HG03457 (cell line): ENCODE results near the gene GON4L.
"Not testable (repeated sequence)": the region's sequence is repeated elsewhere in the genome, so short reads cannot be mapped to it uniquely, and the experiment has no call there.

Source experiments
- ATAC-seq: cut with Tn5 transposase; IDR thresholded peaks from one replicate; pipeline ENCODE4 v1.9.1; 2021; ENCODE audit warnings: moderate number of reproducible peaks; ENCODE audit not compliant: unreplicated experiment

The GON4L gene, protein sequence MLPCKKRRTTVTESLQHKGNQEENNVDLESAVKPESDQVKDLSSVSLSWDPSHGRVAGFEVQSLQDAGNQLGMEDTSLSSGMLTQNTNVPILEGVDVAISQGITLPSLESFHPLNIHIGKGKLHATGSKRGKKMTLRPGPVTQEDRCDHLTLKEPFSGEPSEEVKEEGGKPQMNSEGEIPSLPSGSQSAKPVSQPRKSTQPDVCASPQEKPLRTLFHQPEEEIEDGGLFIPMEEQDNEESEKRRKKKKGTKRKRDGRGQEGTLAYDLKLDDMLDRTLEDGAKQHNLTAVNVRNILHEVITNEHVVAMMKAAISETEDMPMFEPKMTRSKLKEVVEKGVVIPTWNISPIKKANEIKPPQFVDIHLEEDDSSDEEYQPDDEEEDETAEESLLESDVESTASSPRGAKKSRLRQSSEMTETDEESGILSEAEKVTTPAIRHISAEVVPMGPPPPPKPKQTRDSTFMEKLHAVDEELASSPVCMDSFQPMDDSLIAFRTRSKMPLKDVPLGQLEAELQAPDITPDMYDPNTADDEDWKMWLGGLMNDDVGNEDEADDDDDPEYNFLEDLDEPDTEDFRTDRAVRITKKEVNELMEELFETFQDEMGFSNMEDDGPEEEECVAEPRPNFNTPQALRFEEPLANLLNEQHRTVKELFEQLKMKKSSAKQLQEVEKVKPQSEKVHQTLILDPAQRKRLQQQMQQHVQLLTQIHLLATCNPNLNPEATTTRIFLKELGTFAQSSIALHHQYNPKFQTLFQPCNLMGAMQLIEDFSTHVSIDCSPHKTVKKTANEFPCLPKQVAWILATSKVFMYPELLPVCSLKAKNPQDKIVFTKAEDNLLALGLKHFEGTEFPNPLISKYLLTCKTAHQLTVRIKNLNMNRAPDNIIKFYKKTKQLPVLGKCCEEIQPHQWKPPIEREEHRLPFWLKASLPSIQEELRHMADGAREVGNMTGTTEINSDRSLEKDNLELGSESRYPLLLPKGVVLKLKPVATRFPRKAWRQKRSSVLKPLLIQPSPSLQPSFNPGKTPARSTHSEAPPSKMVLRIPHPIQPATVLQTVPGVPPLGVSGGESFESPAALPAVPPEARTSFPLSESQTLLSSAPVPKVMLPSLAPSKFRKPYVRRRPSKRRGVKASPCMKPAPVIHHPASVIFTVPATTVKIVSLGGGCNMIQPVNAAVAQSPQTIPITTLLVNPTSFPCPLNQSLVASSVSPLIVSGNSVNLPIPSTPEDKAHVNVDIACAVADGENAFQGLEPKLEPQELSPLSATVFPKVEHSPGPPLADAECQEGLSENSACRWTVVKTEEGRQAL (N-terminal part only)

DNA sequence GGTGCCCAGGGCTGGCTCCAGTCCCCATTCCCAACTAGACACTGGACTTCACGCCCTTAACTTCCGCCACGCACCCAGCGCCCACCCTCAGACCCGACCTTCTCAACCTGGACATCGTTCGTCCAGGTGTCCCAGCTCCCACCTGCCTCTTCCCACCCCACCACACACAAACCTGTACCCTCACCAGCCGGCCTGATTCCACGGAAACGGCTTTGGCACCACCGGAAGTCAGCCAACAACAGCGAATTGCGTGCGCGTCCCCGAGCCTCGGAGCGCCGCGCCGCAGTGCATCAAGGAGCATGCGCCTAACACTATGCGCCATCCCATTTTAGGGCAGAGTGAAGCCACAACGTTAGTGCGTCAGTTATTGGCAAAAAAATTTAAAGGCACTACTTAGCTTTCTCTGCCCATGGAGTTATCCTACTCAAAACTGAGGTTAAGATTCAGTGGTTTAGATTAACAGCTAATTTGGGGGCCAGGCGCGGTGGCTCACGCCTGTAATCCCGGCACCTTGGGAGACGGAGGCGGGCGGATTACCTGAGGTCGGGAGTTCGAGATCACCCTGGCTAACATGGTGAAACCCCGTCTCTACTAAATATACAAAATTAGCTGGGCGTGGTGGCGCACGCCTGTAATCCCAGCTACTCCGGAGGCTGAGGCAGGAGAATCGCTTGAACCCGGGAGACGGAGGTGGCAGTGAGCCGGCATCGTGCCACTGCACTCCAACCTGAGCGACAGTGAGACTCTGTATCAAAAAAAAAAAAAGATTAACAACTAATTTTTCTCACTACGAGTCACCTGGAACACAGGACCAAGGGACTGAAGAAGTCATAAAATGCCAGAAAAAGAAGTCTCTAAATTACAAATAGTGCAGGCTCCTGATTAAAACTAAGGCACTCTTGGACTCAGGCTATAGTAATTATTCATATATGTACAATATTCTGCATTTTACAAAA, at the start of gene GON4L:
Gene GON4L, minus strand, starts transcription at position 240 of the 956 bp plus-strand sequence. CDS start 3,434 bp downstream, outside the sequence.
- ATAC-seq = no peak

DNA sequence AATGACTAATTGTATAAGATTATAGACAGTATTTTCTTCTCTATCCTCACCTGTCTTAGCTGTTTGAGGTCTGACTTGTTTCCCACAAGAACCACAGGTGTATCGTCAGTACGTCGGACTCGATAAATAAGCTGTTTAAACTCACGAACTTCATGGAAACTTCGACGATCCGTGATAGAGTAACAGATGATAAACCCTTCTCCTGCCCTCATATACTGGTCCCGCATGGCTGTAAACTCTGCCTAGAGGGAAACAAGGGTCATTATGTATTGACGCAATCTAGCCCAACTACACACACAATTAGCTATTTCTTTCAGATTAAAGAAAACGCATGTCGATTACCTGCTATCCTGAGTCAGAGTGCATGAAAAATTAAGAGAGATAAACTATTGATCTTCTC, 47.2 kb upstream of the GON4L start:
- no peak for ATAC-seq

DNA sequence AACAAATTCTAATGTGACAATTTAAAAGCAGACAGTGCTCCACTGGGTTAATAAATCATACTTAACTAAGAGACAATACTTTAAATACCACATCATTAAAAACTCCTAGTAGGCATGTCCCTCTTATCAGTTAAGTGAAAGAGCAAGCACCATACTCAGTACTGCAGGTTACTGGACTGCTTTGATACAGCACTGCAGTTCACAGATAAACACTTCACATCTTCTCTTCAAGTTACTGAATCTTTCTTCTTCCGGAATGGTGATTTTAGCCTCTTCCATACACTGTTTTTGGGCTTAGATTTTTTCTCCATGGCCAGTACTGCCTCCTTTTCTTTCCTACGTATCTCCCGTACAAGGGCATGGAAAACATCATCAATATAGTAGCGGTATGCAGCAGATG, 43.1 kb upstream of the GON4L start:
- no peak for ATAC-seq

DNA sequence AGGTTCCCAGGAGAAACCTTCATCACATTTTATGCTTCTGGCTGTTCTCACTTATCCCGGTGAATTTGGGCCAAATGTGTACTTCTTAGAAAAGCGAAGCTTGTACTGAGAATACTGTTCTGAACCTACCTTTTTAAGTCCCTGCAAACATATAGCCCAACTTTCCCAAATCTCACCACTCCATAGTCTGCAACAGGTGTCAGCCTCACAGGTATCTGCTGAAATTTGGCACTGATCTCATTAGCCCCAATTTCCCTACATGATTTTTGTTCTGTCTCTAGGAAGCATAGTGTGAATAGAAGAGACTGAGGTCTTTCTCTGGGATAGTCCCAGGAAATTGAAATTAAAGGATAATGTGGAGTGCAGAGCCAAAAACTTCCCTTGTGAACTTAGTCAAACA, 42.7 kb upstream of the GON4L start:
- no peak for ATAC-seq

DNA sequence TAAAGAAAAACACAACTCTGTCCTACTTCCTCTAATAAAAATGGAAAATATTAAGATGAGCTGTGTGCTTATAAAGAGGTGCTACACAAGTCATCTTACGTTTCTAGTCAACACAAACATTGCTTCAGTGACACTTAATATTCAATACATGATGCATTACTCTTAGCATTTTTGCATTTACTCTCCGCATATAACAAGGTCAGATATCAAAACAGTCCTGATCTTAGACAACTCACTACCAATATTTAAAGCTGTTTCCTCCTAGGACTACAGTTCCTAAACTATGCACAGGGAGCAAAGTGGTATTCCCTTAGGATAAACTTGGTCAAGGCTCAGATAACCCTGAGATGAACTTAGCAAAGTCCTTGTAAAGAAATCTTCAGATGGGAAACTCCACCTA, 41.9 kb upstream of the GON4L start:
- no peak for ATAC-seq

DNA sequence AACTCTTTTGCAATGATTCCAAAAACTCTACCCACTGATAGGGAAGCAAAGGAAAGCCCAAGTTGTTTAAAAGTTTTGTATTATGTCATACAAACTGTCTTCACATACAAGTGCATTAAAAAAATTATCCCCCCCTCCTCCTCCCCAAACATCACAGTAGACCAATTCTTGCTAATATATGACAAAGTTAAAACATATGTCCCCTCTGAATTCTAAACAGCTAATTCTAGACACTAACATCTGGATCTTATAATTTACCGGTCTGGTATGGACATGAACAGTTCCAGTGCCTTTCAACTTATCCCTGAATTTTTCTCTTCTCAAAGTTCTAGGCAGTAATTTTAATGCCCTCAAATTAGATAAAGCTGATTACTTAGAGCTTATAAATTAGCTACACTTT, 40.7 kb upstream of the GON4L start:
- no peak for ATAC-seq

DNA sequence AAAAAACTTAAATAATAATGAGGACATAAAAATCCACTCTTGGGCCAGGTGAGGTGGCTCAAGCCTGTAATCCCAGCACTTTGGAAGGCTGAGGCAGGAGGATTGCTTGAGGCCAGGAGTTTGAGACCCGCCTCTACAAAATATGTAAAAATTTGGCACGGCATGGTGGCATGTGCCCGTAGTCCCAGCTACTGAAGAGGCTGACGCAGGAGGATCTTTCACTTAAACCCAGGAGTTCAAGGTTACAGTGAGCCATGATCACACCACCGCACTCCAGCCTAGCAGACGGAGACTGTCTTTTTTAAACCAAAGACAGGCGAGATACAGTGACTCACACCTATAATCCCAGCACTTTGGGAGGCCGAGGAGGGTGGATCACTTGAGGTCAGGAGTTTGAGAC, 39.5 kb upstream of the GON4L start:
- not testable (repeated sequence) for ATAC-seq

DNA sequence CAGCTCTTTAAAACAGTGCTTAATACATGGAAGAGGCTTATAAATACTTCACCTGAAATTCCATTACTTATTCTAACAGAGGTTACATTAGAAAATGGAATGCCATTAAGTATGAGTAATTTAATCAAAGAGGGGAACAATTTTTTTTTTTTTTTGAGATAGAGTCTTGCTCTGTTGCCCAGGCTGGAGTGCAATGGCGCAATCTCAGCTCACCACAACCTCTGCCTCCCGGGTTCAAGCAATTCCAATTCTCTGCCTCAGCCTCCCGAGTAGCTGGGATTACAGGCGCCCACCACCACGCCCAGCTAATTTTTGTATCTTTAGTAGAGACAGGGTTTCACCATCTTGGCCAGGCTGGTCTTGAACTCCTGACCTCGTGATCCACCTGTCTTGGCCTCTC, 38.6 kb upstream of the GON4L start:
- not testable (repeated sequence) for ATAC-seq

DNA sequence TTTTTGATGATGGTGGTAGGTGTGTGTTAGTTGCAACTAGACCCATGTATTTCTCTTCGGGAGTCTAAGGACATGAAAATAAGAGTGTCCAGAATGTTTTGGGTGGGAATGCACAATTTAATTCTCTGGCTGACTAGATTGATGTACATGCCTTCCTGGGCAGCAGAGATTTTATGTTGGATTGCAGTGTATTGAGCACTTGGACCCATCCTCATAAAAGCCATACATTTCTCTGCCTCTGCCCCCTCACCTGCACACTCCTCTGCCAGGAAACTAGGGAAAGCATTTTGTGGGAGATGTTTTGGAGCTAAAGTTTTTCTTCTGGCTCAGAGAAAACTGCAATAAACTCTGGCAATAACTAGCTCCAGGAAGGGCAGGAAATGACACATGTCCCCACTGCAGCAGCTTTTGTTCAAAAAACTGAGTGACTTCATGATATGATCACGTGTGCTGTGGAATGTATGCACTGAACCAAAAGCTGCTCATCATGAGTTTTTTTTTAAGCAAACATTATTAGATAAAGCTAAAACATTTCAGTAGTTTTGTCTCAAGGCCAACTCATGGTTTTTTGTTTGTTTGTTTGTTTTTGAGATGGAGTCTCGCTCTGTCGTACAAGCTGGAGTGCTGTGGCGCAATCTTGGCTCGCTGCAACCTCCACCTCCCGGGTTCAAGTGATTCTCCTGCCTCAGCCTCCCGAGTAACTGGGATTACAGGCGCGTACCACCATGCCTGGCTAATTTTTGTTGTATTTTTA, 36.6 kb upstream of the GON4L start:
- ATAC-seq = no peak

DNA sequence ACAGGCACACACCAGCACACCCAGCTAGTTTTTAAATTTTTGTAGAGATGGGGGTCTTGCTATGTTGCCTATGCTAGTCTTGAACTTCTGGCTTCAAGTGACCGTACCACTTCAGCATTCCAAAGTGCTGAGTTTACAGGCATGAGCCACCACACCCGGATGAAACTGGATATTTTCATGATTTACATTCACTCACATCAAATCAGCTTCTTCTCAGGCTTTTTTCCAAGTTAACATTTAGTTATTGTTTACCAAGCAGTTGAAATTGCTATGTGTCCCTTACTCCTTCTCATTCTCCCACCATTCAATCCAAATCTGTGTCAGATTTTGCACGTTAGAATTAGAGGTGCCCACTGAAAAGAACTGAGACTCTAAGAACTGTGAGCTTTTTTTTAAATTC, 35.8 kb upstream of the GON4L start:
- no peak for ATAC-seq

DNA sequence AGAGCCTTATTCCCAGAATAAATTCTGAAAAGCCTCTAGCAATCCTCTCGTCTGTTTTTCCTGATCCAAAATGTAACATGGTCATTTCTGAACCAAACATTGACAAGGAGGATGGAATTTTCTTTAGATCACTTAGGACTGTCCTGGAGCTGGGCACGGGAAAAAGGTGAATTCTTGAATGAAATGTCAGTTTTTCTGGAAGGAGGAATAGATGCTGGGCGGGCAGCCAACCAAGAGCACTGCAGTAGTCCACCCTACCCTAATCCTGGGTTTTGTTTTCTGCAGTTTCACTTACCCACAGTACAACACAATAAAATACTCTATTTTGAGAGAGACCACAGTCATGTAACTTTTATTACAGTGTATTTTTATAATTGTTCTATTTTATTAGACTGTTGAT, 33.2 kb upstream of the GON4L start:
- no peak for ATAC-seq

DNA sequence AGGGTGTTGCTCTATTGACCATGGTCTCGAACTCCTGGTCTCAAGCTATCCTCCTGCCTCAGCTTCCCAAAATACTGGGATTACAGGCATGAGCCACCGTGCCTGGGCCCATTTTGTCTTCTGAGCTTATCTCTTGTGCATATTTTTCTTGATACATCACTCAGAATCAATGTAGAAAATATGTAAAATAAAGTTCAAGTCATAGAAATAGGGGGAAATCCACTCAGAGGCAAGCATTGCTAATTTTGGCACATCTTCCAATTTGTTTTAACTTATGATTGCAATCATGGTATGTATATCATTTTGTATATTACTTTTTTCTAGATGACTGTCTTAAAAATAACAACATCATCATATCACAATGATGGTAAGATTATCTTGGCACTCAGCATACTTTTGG, 32.6 kb upstream of the GON4L start:
- no peak for ATAC-seq

DNA sequence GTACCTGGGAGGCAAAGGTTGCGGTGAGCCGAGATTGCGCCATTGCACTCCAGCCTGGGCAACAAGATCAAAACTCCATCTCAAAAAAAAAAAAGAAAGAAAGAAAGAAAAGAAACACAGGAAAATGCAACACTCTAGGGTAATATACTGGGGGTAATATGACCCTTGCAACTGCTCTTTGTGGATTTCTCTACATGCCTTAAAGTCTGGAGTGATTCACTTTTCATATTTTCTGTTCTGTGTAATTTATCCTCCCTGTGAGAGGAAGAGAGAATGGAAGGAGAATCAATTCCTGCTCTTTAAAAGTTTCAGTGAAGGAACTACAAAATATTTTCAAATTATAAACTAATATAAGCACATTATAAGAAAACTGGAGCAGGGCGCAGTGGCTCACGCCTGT, 31.5 kb upstream of the GON4L start:
- ATAC-seq = no peak

DNA sequence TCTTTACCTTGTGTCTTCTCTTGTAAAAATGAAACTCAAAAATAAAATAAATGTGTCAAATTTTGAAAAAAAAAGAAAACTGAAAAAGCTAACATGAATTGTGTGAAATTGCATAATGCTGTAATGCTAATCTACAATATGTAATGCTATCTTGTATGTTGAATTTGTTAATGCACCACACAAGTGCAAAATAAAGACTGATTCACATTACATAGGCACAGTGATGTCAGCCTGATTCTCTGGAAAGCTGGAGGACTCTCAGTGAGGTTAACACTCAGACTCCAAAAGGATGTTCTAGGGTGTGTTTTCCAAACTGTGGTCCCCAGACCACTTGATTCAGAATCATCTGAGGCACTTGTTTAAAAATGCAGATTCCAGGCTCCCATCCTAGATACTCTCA, 28.0 kb upstream of the GON4L start:
- ATAC-seq = no peak

DNA sequence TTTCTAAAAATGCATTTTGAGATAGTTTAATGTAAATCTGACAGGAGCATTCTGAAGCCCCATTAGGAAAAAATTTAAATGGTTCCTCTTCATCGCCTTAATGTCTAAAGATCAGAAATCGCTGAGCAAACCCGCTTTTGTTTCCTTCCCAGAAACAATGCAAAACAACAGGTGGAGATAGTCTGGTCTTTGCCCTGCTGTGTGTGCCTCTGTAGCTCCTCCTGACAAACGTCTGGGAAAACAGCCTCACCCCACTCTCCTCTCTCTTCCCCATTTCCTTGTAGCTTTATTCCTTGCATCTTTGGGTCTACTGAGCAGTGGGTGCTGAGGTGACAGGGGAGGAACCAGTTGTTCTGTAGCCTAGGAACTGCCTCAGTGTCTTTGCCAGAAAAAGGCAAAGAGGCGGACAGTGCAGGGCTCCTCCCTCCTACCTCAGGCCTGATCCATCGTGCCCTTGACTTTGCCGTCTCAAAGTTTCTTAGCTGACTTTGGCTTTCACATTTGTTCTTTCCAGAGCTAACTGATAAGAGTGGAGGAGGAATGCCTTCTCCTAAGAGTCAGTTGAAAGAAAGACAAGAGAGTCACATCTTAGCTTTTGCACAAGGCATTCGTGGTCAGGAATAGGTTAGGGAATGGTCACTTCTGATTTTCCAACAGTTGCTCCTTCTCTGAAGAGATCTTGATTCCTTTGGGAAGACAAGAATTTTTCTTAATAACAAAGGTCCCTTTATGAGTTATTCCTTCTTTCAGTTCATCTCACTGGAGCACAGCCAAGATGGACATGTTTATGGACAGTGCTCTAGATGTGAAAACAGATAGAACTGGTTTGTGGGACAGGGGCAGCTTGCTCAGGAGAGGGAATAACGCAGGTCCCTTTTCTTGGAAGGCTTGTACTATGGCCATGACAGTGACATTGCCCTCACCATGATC, 27.3 kb upstream of the GON4L start:
- ATAC-seq = no peak

DNA sequence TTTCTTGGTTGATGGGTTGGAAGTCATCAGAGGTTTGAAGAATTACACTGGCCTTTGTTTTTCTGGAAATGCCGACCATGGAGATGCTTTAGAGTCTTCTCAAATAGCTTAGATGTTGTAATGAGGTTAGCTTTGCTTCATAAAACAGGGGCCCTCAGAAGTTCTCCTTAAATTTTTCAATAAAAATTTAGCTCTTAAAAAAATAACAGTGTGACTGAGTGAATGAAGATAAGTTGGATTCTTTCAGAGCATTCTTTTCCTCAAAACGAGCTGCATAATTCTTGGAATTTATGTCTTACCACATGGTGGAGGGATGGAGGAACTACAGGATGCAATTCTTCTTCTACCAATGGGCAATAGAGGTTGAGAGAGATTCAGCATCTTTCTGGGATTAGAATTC, 25.8 kb upstream of the GON4L start:
- no peak for ATAC-seq

DNA sequence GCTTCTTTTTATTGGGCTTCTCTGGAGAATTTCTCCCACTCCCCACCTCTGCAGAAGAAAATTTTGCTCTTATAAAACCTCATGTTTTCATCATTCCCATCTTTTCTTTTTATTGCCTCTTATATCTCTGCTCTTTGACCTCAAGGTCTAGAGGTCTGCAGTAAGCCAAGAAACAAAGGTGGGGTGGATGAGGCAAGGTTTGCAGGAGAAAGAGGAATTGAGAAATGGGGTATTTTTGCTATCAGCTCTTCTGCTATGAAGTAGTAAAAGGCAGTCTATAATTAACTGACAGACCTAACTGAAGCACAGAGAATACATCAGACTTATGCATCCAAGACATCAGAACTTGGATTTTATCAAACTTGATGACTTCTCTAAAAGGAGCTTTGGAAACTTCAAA, 25.2 kb upstream of the GON4L start:
- no peak for ATAC-seq

DNA sequence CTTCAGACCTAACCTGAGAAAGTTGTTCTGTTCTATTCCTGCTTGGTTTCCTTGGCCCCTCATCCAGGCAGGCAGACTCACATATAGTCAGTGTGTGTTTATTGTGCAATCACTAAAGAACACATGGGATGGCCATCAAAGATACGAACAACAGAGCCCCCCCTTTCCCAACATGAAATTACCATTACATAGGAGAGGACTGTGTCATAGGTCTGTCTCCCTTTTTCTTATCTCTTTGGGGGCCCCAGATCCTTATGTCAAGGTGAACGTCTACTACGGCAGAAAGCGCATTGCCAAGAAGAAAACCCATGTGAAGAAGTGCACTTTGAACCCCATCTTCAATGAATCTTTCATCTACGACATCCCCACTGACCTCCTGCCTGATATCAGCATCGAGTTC, 23.9 kb upstream of the GON4L start:
- ATAC-seq = no peak
